Kasumi-1 (cell line): ENCODE measurements around the gene LMBRD1.
"Not testable (repeated sequence)": the region's sequence is repeated elsewhere in the genome, so short reads cannot be mapped to it uniquely, and the experiment has no call there.

Experiments used
- DNase-seq, 2 experiments: peaks; one replicate each; lab custom pipeline; 2025; lab: John Stamatoyannopoulos, UW

Gene LMBRD1

DNA sequence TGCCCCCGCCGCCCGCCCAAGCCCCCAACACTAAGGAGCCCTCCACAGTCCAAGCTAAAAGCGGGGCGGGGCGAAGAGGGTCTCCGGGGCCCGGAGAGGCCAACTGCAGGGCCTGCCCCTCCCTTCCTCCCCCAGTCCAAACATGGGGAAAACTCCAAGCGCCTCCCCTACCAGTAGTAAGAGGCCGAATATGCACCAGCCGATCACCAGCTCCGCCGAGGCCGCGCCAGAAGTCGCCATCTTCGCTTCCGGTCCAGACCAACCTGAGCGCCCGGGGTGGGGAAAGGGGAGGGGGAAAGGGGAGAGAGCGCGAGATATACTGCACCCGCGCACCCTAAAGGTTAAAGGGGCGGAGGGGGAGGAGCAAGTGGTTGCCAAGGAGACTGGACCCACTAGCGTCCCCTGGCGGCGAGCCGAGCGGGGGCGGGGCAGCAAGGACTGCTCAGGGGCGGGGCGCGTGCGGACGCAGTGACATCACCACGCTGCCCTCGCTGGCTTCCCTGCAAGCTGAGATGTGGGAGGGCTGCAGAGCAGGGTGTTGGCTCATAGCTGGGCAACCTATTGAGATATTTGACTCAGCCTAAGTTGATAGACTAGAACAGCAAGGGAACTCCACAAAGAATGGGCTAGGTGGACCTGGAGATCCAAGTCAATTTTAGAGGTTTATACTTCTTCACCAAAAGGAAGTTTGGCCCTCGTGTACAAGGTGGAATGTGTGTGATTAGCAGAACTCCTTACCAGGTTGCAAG is at the start of gene LMBRD1:
Gene LMBRD1 (minus strand): TSS at position 369 of the 749 bp plus-strand sequence. CDS start 129 bp downstream, at position 240.
- DNase-seq, result peak; percentile 92 to 93

DNA sequence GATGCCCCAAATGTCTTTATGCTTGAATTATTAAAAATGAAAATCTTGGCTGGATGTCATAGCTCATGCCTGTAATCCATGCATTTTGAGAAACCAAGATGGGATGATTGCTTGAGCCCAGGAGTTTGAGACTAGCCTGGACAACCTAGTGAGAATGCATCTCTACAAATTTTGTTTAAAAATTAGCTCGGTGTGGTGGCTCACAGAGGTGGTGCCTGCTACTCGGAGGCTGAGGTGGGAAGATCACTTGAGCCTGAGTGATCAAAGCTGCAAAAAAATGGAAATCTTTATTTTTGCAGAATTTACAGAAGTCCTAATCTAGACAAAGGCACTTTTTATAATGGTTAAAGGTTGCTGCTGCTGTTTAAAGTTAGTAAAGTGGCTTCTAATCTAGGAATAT is 49.5 kb upstream of the LMBRD1 start:
- DNase-seq, result no peak

DNA sequence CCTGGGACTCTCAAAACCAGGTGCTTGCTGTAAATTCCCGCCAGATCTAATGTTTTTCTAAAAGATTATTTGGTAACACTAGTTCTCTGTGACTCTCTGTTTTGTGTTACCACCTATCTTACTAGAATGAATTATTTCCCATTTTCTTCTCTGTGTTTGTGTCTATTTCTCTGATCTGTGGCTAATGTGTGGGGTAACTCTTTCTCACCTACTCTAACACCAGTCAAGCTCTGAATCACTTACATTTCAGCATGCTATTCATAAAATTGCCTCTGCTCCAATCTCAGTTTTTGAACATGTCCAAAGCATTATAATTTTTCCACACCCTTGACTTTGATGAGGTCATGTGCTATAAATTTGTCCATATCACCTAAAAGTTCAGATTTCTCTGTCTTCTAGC is 46.4 kb upstream of the LMBRD1 start:
- DNase-seq, result no peak

DNA sequence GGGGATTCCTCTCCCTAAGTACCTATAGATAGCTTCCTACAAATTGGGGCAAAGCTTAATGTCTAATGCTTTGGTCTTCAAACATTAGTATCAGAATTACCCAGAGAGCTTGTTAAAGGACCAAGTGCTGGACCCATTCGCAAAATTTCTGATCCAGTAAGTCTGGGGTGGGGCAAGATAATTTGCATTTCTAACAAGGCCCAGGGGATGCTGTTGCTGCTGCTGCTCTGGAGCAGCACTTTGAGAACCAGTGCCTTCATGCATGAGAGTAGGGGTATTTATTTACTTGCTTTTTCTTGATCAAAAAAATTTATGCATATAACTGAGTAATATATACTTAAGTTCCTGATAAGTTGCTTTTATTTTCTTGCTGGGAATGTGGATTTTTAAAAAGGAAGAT is 45.1 kb upstream of the LMBRD1 start:
- DNase-seq, result no peak

DNA sequence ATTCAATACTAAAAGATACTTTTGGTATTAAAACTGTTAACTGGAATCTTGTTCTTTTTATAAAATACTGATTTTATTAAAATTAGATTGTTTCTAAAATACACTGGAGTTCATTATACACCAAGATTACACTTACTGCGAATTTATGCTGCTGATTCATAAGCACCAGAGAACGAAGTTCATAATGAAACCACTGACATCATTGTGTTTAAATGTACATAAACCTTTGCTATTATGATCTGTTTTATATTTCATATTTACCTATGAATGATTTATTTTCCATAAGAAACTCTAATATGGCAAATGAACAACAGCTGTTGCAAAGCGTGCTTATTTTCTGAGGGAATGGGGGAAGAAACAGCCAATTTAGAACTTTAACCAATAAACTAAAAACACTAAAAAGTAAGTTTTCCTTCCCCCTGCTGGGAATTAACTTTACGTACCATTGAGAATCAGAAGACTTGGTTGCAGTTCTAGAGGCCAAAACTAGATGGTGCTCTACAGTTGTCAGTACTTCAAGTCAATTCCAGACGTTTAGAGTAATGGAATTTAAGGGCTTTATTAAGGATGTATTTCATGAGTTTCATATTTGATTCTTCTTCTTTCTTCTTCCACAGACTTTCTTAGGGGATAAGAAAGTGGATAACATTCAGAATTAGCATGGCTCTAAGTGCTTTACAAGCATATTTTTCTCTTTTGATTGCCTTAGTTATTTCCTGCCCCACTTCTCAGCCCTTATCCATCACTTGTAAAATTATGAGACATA is 38.8 kb upstream of the LMBRD1 start:
- peak; percentile 85 to 94 for DNase-seq

DNA sequence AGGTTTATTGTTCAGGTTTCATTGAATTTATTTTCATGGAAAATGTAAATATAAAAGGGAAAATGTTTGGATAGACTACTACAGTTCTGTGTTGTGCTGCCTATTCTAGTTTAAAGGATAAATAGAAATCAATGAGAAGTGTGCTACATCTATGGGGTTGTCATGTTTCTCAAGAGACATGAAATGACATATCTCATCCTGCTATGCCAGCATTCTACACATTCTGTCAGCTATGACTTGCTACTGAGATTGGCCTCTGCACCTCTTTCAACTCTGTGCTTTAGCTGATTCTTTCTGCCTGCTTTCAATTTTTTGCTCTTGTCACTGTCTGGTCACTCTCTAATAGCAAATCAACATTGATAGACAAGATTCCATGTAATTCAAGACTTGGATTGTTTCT is 35.7 kb upstream of the LMBRD1 start:
- no peak for DNase-seq

DNA sequence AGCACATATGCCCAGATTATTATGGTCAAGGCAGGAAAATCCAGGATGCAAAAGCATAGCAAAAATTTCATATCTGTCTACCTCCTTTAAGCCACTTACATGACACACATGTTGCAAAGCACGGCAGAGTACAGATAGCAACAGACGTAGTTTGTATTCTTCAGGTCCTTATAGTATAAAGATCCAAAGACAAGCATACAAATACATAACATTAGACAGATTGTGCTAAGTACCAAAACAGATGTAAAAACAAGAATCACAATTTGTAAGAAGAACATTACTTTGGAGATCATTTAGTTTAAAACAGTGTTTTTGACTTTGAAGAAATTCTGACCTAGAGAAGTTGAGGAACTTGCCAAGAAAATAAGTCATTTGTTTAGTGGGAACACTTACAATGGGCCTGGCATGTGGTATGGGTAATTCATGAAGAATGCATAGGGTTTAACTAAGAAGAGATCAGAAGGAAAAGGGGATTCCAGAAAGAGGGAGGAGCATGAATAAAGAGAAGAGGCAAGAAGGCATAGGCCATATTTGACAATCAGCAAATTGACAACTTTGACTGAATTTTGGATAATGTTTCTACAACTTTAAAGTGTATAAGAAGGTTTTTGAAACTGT is 30.6 kb upstream of the LMBRD1 start:
- no peak for DNase-seq

DNA sequence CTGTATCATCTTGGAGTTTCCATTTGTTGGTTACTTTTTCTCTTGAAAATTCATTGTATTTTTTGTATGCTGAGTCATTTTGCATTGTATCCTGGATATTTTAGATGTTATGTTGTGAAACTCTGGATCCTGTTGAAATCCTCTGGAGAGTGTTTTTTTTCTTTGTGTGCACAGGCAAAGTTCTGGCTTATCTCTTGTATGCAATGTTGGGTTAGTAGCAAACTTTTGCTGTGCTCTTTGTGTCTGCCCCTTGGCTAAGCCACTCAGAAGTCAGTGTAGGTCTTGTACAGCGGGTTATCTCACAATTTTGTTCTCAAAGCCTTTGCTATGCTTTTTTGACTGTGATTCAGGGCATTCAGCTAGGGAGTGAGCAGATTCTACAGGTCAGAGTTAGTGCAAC is 29.1 kb upstream of the LMBRD1 start:
- no peak for DNase-seq

DNA sequence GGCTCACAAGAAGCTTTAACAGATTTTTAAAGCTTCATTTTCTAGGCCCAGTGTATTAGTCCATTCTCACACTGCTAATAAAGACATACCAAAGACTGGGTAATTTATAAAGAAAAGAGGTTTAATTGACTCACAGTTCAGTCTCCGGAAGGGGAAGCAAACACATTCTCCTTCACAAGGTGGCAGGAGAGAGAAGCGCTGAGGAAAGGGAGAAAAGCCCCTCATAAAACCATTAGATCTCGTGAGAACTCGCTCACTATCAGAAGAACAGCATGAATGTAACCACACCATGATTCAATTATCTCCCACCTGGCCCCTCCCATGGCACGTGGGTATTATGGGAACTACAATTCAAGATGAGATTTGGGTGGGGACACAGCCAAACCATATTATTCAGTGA is 27.5 kb upstream of the LMBRD1 start:
- not testable (repeated sequence) for DNase-seq

DNA sequence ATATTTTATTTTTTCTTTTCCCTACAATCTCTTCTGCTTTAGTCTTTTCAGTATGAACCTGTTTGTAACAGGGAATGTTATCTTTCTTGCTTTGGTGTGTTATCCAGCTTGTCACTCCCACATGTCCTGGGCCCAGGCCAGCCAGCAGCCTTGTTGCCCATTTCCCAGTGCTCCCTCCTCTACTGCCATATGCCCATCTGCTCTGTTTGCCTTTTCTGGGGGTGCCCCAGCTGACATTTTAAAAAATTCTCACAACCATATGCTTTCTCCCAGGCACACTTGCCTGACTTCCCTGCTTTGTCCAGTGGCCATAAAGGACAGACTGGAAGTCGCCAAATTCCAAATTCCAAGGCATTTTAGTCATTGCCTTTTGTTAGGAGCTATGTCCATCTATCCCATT is 23.6 kb upstream of the LMBRD1 start:
- no peak for DNase-seq

DNA sequence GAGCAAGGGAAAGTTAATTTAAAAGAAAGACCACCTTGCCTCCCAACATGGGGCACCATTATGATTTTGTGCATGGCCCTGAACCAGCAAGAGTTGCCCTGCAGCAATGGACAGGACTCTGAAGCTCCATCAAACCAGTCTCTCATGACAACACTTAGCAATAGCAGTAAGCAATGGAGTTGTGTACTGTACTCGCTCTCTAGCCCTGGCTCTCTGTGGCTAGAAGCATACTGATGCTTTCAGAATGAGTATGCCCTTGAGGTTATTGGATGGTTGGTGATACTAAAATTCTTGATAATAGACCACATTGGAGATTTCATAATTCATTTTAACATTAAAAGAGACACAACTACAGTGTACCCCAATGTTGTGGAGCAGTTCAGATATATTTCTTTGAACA is 23.2 kb upstream of the LMBRD1 start:
- no peak for DNase-seq

DNA sequence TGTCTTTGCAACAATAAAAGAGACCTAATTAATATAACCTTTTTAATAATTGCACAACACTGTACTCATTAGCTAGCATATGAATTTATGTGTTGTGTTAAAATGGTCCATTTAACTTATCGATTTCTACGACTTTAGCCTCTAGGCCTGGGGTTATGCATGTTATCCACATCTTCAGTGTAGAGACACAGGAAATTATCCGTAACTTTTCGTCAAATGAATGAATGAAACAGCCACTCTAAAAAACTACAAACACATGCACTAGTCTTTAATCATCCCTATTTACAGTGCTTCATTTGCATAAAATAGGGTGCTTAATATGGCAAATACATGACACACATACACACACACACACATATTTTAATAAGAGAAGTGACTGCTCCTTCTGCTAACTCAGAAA is 22.3 kb upstream of the LMBRD1 start:
- DNase-seq, result no peak

DNA sequence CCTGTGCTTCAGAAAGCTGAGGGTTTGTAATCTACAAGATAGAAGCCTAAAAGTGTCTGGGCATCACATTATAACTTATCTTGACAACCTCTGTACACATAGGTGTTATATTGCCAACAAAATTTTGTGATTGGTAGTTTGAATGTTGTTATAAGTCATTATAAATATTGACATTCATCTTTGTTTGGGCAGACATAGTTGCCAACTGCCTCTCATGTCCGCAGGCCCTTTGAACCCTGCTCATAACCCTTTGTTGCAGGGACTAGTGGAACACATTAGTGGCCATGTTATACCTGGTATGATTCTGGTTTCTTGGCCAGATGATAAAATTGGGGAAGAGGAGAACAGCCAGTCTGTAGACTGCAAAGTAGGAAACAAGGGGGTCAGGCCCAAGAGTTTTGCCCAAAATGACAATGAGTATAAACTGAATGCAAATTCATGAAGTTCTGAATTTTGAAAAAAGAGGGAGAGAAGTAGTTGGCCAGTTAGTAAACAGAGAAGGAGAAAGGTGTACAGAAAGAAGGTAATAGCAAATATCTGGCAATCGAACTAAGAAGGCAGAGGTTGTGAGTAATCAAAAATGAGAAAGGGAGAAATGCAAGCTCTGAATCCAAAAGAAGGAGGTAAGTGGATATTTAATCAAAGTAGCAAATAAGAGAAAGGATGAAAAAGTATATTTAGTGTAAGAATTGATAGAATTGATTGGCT is 21.6 kb upstream of the LMBRD1 start:
- no peak for DNase-seq

DNA sequence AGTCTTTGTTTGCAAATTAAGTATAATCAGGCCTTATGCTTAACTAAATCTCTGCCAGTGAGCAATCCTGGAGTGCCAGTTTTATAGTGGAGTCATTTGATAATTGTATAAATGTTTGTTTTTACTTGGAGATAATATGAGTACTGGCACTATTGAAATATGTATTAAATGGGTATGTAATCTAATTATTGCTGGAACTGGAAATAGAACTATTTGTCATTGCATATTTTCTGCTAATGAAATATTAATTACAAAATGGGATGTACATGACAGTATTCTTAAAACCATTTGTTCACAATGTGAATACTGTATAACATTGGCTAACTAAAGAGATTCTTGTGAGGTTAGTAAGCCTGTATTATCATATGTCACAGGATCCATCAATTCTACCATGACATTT is 20.5 kb upstream of the LMBRD1 start:
- no peak for DNase-seq

DNA sequence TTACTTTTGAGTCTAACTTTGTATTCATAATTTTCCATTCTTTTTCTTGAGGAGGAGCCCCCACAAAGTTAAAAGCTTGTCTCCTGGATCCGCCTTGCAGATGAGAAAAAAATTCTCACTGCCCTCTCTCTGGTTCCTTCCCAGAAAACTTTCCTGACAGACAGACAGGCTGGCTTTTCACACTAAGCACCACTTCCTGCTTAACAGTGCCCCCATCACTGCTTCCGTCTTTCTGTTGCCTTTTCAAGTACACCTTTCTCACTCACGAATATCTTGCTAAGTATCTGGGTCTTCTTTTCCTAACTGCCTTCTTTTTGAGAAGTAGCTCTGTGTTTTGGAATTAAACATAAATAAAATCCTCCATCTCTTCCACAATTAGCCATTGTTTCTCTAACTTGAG is 19.8 kb upstream of the LMBRD1 start:
- DNase-seq, result no peak

DNA sequence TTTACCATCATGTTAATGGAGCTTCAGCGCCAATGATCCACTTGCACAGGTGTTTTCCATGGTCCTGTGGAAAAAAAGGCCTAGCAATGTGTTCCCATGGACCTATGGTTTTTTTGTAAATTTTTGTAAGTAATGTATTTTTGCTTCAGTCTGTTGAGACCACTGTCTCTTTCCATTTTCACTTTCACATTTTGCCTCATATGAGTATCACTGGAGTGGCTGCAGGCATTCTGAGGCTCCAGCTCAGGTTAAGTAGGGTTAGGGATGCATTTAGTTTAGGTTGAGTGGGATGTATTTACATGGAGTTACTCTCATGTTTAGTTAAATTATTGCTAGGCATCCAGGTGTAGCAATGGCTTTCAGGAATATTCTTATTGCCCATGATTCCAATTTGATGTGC is 19.2 kb upstream of the LMBRD1 start:
- DNase-seq, result no peak

DNA sequence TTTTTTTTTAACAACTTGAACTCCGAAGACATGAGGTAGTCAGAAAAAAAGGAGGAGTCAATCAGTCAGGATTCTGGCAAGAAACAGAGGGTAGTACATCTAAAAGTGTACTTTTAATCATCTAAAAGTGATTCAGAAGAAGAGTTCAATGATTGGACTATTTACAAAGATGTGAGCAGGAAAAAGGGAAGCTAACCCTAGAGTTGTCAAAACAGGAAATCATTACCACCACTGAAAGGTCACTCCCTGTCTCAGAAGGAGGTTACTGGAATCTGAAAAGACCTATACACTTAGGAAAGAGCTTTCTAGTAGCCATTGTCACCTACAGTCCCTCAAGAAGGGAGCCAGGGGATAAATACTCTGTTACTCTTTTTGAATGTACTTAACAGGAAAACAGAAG is 16.7 kb upstream of the LMBRD1 start:
- peak; percentile 40 to 51 for DNase-seq

DNA sequence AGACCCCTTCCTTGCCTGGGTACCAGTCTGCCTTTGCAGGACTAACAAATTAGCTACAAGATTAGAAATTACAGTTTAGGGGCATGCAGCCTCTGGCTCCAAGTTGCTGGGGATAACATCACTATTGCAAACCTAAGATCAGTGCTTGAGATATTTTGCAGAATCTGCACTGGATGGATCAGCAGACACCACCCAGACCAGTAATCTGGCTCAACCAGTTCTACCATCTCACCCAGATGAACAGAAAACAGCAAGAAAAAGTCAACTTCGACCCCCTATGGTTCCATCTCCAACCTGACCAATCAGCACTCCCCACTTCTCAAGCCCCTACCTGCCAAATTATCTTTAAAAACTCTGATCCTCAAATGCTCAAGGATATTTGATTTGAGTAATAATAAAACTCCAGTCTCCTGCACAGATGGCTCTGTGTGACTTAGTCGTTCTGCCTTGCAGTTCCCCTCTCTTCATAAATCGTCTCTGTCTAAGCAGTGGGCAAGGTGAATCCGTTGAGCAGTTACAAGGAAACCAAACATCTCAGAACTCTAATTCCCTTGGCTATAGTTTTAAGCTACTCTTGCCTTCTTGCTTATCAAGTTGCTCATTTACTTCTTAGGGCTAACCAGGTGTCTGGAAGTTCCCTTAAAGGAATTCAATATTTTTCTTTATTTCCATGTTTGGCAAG is 16.1 kb upstream of the LMBRD1 start:
- DNase-seq, result no peak

DNA sequence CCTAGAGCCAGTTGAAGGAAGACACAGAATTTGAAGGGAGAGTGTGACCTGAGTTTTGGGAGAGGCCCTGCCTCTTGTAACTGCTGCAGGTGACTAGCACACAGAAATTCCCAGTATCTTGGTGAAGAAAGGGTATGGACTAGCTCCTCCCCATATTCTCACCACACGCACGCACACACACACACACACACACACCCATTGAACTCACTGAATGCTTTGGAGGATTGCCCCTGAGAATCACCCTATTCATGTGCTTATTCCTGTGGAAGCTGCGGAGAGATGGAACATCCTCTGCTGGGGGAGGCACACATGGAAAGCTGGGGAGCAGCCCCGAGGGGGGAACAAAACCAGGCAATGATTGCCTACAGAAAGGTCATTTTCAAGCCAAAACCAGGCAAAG is 6.2 kb upstream of the LMBRD1 start:
- no peak for DNase-seq

DNA sequence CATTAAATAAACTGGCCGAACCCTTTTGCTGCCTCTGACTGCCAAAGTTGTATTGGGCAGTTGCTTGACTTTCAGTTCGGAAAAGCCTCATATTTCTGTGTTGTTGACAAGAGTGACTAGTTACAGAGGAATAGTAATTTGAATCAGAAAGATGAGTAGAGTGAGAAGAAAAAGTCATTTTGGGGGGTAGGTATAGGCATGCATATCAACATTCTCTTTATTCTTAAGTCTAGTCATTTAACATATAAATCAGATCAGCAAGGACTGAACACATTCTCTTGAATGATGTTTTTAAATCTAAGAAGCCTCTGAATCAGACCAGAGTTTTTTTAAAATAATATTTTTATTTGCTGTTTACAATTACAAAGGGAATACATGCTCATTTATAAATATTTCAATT is 4.9 kb upstream of the LMBRD1 start:
- no peak for DNase-seq

DNA sequence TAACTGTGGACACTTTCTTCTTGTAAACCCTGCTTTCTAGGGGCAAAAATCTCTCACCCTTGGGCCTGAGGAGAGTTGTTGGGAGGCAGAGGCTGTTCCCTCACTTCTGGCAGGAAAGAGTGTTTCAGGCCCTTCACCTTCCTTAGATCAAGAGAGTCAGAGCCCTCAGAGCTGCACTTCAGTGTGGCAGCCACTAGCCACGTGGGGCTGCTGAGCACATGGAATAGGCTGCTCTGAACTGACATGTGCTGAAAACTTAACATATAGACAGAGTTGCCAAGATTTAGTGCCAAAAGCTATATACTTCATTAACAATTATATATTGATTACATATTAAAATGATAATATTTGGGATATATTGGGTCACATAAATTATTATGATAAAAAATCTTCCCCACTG is 4.4 kb upstream of the LMBRD1 start:
- DNase-seq, result peak in 1 of 2 experiments; percentile 14

DNA sequence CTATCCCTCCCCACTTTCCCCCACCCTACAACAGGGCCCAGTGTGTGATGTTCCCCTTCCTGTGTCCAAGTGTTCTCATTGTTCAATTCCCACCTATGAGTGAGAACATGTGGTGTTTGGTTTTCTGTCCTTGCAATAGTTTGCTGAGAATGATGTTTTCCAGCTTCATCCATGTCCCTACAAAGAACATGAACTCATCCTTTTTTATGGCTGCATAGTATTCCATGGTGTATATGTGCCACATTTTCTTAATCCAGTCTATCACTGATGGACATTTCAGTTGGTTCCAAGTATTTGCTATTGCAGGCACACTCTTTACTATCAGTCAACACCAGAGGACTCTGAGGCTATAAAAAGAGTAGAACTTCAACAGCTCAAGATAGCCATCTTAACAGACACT is 2.0 kb upstream of the LMBRD1 start:
- not testable (repeated sequence) for DNase-seq
